ENCODE results near the gene SMIM45.

DNA sequence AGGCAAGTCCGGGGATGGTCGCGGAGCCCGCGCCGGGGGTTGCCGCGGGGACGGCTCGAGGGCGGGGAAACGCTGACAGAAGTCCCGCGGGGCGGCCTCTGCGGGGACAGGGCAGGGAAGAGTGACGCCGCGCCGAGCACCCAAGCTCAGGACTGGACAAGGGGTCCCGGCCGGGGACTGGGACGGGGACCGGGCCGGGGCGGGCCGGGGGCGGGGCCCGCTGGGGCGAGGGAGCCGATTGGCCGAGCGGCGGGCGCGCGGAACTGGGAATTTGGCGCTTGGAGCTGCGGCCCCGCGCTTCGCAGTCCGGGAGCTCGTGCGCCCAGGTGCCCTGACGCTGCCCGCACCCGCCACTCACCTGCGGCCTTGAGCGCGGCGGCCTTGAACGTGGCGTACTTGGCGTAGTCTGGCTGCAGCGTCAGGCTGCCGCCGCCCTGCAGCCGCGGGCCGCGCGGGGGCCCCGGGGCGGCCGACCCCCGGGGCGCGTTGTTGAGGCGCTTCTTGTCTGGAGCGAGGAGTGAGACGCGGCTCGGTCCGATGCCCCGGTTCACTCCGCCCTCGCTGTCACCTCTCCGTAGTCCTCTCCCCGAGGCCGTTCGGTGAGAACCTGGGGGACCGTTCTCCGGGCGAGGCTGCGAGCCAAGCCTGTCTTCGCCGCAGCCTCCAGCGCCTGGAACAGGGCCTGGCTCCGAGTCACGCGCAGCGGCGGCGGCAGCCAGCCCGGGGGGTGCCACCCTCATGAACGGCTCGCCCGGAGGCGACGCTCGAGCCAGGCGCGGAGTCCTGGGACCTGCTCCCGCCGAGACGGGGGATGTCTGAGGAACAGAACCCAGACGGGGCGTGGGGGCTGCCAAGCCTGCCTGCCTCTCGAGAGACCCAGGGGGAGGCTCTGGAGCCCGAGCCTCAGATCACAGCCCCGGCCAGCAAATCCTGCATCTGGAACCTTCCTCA, 41.6 kb upstream of the SMIM45 start:
- TF ChIP-seq, protein P1, sequence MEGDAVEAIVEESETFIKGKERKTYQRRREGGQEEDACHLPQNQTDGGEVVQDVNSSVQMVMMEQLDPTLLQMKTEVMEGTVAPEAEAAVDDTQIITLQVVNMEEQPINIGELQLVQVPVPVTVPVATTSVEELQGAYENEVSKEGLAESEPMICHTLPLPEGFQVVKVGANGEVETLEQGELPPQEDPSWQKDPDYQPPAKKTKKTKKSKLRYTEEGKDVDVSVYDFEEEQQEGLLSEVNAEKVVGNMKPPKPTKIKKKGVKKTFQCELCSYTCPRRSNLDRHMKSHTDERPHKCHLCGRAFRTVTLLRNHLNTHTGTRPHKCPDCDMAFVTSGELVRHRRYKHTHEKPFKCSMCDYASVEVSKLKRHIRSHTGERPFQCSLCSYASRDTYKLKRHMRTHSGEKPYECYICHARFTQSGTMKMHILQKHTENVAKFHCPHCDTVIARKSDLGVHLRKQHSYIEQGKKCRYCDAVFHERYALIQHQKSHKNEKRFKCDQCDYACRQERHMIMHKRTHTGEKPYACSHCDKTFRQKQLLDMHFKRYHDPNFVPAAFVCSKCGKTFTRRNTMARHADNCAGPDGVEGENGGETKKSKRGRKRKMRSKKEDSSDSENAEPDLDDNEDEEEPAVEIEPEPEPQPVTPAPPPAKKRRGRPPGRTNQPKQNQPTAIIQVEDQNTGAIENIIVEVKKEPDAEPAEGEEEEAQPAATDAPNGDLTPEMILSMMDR (IDR thresholded peaks at IDR 0.05) = no peak
- no peak for TF ChIP-seq ZFX (IDR thresholded peaks at IDR 0.05; ENCODE audit: borderline replicate concordance)

Measured in 22Rv1 (cell line).